HL-60/S4 (cell line): ENCODE measurements around the gene DNAJC22.

Experiments
- in situ Hi-C: fragments of 300-500 bp; cut with MboI; formaldehyde crosslinking; loops from 2 replicates; pipeline ENCODE4 v1.14.3; 2022; ENCODE audit warnings: low sequenced_read_pairs

DNAJC22 gene

GRCh38 chr12:49342914-49343731, 3.6 kb upstream of the DNAJC22 start:
- in situ Hi-C loops: no loop called here

- in situ Hi-C loops: no loop called here
Measured at GRCh38 chr12:49344486-49345050, 2.1 kb upstream of the DNAJC22 start.

- in situ Hi-C loops: no loop called here
Measured at GRCh38 chr12:49345051-49345824, 1.4 kb upstream of the DNAJC22 start.

- in situ Hi-C loops: no loop called here
Measured at GRCh38 chr12:49345825-49346658, 646 bp upstream of the DNAJC22 start.

GRCh38 chr12:49347311-49348193, 864 bp downstream of the DNAJC22 start:
- in situ Hi-C loops: no loop called here

- in situ Hi-C loops: no loop called here
Measured at GRCh38 chr12:49348781-49349180, 2.1 kb downstream of the DNAJC22 start.

- in situ Hi-C loops: no loop called here
Measured at GRCh38 chr12:49349266-49349665, 2.6 kb downstream of the DNAJC22 start.

- in situ Hi-C loops: no loop called here
Measured at GRCh38 chr12:49352351-49352750, 5.7 kb downstream of the DNAJC22 start.

GRCh38 chr12:49355913-49356312, 9.2 kb downstream of the DNAJC22 start:
- in situ Hi-C loops: no loop called here

- in situ Hi-C loops: no loop called here
Measured at GRCh38 chr12:49357103-49357678, 10.5 kb downstream of the DNAJC22 start.

- in situ Hi-C loops: no loop called here
Measured at GRCh38 chr12:49358483-49359141, 11.9 kb downstream of the DNAJC22 start.

- in situ Hi-C loops: loop anchor here (5.0 kb wide), 1 partner anchor 158 kb away; no protein-coding TSS in a partner anchor
Measured at GRCh38 chr12:49359671-49360070, 13.0 kb downstream of the DNAJC22 start.

- in situ Hi-C loops: loop anchor here (5.0 kb wide), 1 partner anchor 155 kb away; no protein-coding TSS in a partner anchor
Measured at GRCh38 chr12:49362077-49362476, 15.4 kb downstream of the DNAJC22 start.

GRCh38 chr12:49364989-49365388, 18.3 kb downstream of the DNAJC22 start:
- in situ Hi-C loops: loop anchor here (5.0 kb wide), 1 partner anchor 152 kb away; no protein-coding TSS in a partner anchor

- in situ Hi-C loops: no loop called here
Measured at GRCh38 chr12:49365542-49365941, 18.9 kb downstream of the DNAJC22 start.

GRCh38 chr12:49366096-49366651, 19.5 kb downstream of the DNAJC22 start:
- in situ Hi-C loops: no loop called here

- in situ Hi-C loops: no loop called here
Measured at GRCh38 chr12:49366652-49367380, 20.1 kb downstream of the DNAJC22 start.
